ENCODE measurements around the gene ZNF771.

DNA sequence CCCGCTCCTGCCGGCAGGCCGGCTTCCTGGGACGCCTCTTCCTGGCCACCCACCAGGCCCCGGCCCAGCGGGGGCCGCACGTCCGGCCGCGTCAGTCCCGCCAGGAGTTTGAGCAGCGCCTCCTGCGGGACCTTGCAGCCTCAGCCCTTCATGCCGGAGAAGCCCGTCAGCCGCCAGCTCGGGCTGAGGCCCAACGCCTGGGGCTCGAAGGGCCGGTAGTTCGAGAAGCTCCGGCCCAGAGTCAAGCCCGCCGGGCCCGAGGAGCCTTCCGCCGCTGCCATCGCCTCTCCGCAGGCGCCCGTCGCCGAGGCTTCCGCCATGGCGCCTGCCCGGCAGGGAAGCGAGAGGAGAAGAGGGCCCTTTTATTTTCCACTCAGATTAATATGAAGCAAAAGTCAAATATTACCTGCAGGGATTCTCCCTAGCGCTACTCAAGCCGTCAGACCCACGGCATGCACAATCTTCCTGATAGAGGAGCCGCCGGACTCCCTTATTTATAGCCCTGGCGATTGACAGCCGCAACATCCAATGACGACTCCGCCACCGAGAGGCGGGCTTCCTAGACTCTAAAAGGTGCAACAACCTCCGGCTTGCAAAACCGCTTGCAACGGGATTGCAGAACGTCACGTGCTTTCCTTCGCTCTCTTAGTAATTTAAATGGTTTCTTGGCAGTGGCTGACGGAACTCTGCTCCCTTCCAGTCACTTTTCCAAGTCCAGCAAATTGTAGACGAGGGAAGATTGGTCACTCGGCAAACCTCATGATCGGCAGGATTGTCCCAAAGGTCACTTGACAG lies 38.2 kb downstream of the ZNF771 start, which contains the start of gene SEPHS2:
- TF ChIP-seq POLR2A (IDR thresholded peaks at IDR 0.05), result peak; percentile 88 to 92
- TF ChIP-seq, protein P1, sequence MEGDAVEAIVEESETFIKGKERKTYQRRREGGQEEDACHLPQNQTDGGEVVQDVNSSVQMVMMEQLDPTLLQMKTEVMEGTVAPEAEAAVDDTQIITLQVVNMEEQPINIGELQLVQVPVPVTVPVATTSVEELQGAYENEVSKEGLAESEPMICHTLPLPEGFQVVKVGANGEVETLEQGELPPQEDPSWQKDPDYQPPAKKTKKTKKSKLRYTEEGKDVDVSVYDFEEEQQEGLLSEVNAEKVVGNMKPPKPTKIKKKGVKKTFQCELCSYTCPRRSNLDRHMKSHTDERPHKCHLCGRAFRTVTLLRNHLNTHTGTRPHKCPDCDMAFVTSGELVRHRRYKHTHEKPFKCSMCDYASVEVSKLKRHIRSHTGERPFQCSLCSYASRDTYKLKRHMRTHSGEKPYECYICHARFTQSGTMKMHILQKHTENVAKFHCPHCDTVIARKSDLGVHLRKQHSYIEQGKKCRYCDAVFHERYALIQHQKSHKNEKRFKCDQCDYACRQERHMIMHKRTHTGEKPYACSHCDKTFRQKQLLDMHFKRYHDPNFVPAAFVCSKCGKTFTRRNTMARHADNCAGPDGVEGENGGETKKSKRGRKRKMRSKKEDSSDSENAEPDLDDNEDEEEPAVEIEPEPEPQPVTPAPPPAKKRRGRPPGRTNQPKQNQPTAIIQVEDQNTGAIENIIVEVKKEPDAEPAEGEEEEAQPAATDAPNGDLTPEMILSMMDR (IDR thresholded peaks at IDR 0.05), result peak in 5 of 6 experiments; percentile 13 to 36 (median 26)

All from adrenal gland (tissue), 5 donors.